GM18517 (cell line): ENCODE results near the gene RNF145.
"Not testable (repeated sequence)": the region's sequence is repeated elsewhere in the genome, so short reads cannot be mapped to it uniquely, and the experiment has no call there.

Experiments
- ATAC-seq: cut with Tn5 transposase; IDR thresholded peaks from one replicate; pipeline ENCODE4 v1.9.1; 2021; ENCODE audit warnings: mild to moderate bottlenecking, moderate library complexity; ENCODE audit not compliant: unreplicated experiment

The RNF145 gene

GRCh38 chr5:159209438-159210209 lies at the start of gene RNF145:
Gene RNF145 (minus strand): TSS chr5:159209553. CDS start chr5:159203617, 5,936 bp downstream.
- peak; percentile 79 for ATAC-seq

DNA sequence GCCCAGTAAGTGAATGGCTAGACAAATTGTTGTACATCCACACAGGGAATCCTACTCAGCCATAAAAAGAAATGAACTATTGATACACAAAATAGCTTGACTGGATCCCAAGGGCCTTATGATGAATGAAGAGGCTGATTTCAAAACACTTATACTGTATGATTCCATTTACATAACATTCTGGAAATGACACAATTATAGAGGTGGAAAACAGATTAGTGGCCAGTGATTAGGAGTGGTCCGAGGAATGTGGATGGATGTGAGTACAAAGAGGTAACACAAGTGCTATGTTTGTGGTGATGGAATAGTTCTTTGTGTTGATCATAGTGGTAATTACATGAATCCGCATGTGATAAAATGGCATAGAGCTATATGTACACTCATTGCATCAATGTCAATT lies 49.0 kb upstream of the RNF145 start:
- ATAC-seq, result no peak

GRCh38 chr5:159257629-159258283 lies 48.4 kb upstream of the RNF145 start:
- no peak for ATAC-seq

DNA sequence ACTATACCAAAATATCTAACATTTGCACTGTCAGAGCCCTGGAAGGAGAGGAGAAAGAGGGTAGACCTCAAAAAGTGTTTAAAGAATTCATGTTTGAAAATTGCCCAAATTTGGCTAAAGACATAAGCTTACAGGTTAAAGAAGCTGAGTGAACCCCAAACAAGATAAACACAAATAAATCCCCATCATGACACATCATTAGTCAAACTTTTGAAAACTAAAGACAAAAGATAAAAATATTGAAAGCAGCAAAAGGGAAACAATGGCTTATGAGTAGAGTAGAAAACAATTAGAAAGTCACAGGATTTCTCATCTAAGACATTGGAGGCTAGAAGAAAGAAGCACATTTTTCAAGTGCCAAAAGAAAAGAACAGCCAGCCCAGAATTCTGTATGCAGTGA lies 47.7 kb upstream of the RNF145 start:
- ATAC-seq, result no peak

DNA sequence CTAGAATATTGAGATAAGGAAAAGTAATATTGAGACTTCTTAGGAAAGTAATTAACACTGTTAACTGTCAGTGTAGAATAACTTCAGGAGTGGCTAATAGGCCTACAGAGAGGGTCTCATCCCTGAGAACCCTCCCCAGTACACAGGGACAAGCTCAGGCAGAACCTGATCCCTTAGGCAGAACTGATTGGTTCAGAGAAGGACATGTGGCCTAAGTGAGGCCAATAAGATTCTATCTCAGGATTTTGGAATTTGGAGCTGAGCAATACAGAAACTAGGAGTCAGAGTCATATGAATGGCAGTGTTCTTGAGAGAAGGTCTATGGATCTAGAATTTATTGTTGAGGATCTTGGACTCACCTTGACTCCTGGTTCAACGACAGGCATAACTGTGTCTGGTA lies 42.8 kb upstream of the RNF145 start:
- ATAC-seq, result no peak

GRCh38 chr5:159249158-159249557 lies 39.8 kb upstream of the RNF145 start:
- ATAC-seq, result no peak

GRCh38 chr5:159244890-159245289 lies 35.5 kb upstream of the RNF145 start:
- no peak for ATAC-seq

DNA sequence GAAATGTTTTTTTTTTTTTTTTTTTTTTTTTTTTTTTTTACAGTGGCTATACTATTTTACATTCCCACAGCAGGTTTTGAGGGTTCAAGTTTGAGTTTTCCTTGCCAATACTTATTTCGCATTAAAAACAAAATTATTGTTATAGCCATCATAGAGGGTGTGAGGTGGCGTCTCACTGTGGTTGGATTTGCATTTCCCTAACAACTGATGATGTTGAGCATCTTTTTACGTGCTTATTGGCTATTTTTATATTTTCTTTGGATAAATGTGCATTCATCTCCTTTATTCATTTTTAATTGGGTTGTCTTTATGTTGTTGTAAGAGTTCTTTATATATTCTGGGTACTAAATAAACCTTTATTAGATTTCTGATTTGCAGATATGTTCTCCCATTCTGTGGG lies 34.8 kb upstream of the RNF145 start:
- no peak for ATAC-seq

DNA sequence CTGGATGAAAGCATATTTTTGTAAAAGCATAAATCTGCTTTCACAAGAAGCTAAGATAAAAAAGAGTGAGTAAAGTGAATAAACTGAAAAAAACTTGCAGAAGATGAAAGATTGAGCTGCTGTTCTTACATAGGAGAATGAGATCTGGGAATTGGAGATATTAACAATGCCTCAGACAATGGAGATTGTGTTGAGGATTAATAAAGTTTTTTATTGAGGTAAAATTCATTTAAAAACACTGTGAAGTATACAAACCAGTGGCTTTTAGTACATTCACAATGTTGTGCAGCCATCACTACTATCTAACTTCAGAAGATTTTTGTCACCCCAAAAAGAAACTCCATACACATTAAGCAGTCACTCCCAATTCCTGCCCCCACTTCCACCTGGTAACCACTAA lies 34.0 kb upstream of the RNF145 start:
- ATAC-seq, result no peak

DNA sequence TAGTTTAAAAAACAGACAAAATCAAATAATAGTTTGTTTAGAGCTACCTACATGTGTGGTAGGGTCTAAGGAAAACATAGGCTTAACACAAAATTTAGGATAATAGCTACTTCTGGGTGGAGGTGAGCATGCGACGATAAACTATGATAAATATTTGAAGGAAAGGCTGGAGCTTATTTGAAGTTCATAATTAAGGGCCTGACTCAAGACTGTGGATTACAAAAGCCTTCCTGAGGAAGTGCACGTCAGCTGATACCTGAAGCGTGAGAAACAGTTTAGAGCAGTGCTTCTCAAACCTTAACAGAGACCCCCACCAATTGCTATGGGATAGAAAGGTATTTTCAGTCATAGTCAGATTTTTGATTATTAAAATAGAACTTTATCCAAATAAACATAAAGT lies 33.3 kb upstream of the RNF145 start:
- no peak for ATAC-seq

DNA sequence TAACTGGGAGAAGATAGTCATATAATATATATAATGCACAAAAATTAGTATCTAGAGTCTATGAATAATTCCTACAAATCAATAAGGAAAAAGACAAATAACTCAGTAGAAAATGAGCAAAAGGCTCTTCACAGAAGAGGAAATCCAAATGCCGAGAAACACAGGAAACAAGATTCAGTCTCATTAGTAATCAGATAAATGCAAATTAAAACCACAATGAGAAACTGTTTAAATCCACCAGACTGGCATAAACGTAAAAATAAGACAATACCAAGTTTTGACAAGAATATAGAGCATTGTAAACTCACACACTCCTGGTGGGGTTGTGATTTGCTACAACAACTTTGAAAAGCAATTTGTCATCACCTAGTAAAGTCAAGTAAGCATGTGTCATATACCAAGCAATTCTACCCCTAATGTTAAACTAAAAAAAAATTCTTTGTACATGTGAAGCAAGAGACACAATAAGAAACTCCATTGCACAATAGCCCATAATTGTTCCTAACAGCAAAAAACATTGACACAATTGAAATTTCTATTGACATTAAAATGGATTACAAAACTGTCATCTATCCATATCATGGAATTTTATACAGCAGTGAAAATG lies 32.7 kb upstream of the RNF145 start:
- ATAC-seq, result no peak

- ATAC-seq, result no peak
Measured at GRCh38 chr5:159240301-159240870, 31.0 kb upstream of the RNF145 start.

- ATAC-seq, result not testable (repeated sequence)
Measured at GRCh38 chr5:159235871-159236520, 26.6 kb upstream of the RNF145 start.

GRCh38 chr5:159231167-159231566 lies 21.8 kb upstream of the RNF145 start:
- no peak for ATAC-seq

DNA sequence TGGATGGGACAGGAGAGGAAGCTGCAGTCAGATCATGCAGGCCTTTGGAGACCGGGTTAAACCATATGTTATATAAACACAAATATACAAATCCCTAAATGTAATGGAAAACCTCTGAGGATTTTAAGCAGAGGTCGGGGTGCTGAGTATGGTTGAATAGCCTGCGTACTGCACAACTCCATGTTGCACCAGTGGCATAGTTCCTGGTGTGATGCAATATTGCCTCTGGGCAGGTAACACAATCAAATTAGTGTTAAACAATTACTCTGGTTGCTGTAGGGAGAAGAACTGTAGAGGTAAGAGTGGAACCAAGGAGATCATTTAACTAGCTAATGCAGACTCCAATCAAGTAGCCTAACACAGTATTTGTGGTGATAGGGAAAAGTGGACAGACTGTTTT lies 21.3 kb upstream of the RNF145 start:
- ATAC-seq, result no peak

DNA sequence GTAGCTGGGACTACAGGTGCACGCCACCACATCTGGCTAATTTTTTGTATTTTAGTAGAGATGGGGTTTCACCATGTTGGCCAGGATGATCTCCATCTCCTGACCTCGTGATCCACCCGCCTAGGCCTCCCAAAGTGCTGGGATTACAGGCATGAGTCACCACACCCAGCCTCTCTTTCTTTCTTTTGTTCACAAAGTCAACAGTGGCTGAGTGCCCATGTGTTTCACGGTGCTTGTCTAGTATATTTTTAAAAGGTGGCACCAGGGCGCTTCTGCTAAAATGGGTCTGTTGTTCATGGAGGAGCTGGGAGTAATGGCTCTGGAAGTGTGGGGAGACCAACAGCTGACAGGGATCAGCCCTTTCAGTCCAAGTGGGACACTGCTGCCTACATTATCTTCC lies 18.7 kb upstream of the RNF145 start:
- not testable (repeated sequence) for ATAC-seq

DNA sequence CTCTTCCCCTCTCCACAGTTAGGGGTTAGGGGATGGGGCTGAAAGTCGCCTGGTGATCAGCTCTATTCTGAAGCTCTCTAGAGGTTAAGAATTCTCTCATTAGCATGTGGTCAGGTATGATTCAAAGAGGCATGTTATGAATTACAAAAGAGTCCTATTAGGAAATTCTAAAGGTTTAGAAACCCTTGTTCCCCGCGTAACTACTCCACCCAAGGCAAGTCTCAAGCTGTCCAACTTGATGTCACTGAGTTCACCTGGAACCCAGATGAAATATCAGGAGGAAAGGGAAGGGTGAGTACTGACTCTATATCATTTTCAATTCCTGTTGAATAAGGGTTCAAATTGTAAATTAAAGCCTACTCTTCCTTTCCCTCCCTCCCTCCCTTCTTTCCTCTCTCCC lies 18.1 kb upstream of the RNF145 start:
- ATAC-seq, result no peak

GRCh38 chr5:159226451-159226850 lies 17.1 kb upstream of the RNF145 start:
- no peak for ATAC-seq

- ATAC-seq, result no peak
Measured at GRCh38 chr5:159224471-159224870, 15.1 kb upstream of the RNF145 start.

GRCh38 chr5:159223469-159223868 lies 14.1 kb upstream of the RNF145 start:
- ATAC-seq, result no peak

- no peak for ATAC-seq
Measured at GRCh38 chr5:159220206-159220605, 10.9 kb upstream of the RNF145 start.
